ENCODE results near the gene CREBBP. TPM values are rescaled to one million over a fixed set of nuclear protein-coding genes. Genes with fewer than 3 reads are reported as not detected.

CREBBP gene
- total and polyA plus RNA-seq, 4 donors: 5.4 to 103 (median 61.0) TPM

- ATAC-seq (ENCODE audit: low FRiP score) (no peak), DNase-seq (peak in 1 of 2 donors; percentile 75)
- peaks cover 0 to 30% of the 10 kb centered on the region in 2 donors for H3K36me3 ChIP-seq (ENCODE audit: control insufficient read depth in 1 of 2, insufficient read depth in 2 of 2, low read length in 1 of 2)
- no peak overlapping the region for H3K4me3 ChIP-seq (ENCODE audit: low read length in 2 of 2)
- no peaks in the 10 kb centered on the region for H3K27me3 ChIP-seq (ENCODE audit: control insufficient read depth in 1 of 2, insufficient read depth in 2 of 2, low read length in 1 of 2)
- WGBS, 2 donors: 87 to 91% methylated on average over 34 of the region's 34 CpGs
- H3K4me1 ChIP-seq (ENCODE audit: control insufficient read depth in 1 of 2, insufficient read depth in 2 of 2, low read length in 2 of 2): no peaks in the 10 kb centered on the region
- intact Hi-C loops (cut with DNase I): no loop called here
- no peak overlapping the region for H3K27ac ChIP-seq (ENCODE audit: low read depth in 1 of 2, low read length in 2 of 2)
- no peaks in the 10 kb centered on the region for H3K9me3 ChIP-seq (ENCODE audit: control insufficient read depth, low read length)
Measured at GRCh38 chr16:3731126-3731935, 149.2 kb downstream of the CREBBP start.

GRCh38 chr16:3730161-3731125, 150.1 kb downstream of the CREBBP start:
- Histone ChIP-seq H3K36me3 (ENCODE audit: control insufficient read depth in 1 of 2, insufficient read depth in 2 of 2, low read length in 1 of 2) (peaks cover 0 to 26% of the 10 kb centered on the region in 2 donors), H3K4me1 (ENCODE audit: control insufficient read depth in 1 of 2, insufficient read depth in 2 of 2, low read length in 2 of 2) (no peaks in the 10 kb centered on the region), H3K9me3 (ENCODE audit: control insufficient read depth, low read length) (no peaks in the 10 kb centered on the region), H3K4me3 (ENCODE audit: low read length in 2 of 2) (no peak overlapping the region), H3K27ac (ENCODE audit: low read depth in 1 of 2, low read length in 2 of 2) (no peak overlapping the region), H3K27me3 (ENCODE audit: control insufficient read depth in 1 of 2, insufficient read depth in 2 of 2, low read length in 1 of 2) (no peaks in the 10 kb centered on the region)
- peak in 1 of 2 donors; percentile 43 for DNase-seq
- WGBS, 2 donors: 88 to 89% methylated on average over 24 of the region's 24 CpGs
- no peak for ATAC-seq (ENCODE audit: low FRiP score)
- intact Hi-C loops (cut with DNase I): no loop called here

- H3K27ac ChIP-seq (ENCODE audit: low read depth in 1 of 2, low read length in 2 of 2): no peak overlapping the region
- H3K36me3 ChIP-seq (ENCODE audit: control insufficient read depth in 1 of 2, insufficient read depth in 2 of 2, low read length in 1 of 2): peaks cover 0 to 24% of the 10 kb centered on the region in 2 donors
- 89 to 90% methylated on average over 47 to 49 of the region's 49 CpGs for WGBS, 2 donors
- H3K4me1 ChIP-seq (ENCODE audit: control insufficient read depth in 1 of 2, insufficient read depth in 2 of 2, low read length in 2 of 2): no peaks in the 10 kb centered on the region
- H3K27me3 ChIP-seq (ENCODE audit: control insufficient read depth in 1 of 2, insufficient read depth in 2 of 2, low read length in 1 of 2): no peaks in the 10 kb centered on the region
- intact Hi-C loops (cut with DNase I): no loop called here
- H3K4me3 ChIP-seq (ENCODE audit: low read length in 2 of 2): no peak overlapping the region
- peak; percentile 23 for ATAC-seq (ENCODE audit: low FRiP score)
- DNase-seq: peak; percentile 38 to 73
- no peaks in the 10 kb centered on the region for H3K9me3 ChIP-seq (ENCODE audit: control insufficient read depth, low read length)
Measured at GRCh38 chr16:3729161-3730112, 151.1 kb downstream of the CREBBP start.

- WGBS, 2 donors: 93% methylated on average over 31 of the region's 31 CpGs
- no peaks in the 10 kb centered on the region for H3K9me3 ChIP-seq (ENCODE audit: control insufficient read depth, low read length)
- peaks cover 0 to 21% of the 10 kb centered on the region in 2 donors for H3K36me3 ChIP-seq (ENCODE audit: control insufficient read depth in 1 of 2, insufficient read depth in 2 of 2, low read length in 1 of 2)
- peak; percentile 34 for ATAC-seq (ENCODE audit: low FRiP score)
- peak in 1 of 2 donors; percentile 55 for DNase-seq
- H3K27ac ChIP-seq (ENCODE audit: low read depth in 1 of 2, low read length in 2 of 2): no peak overlapping the region
- H3K4me1 ChIP-seq (ENCODE audit: control insufficient read depth in 1 of 2, insufficient read depth in 2 of 2, low read length in 2 of 2): no peaks in the 10 kb centered on the region
- intact Hi-C loops (cut with DNase I): no loop called here
- H3K4me3 ChIP-seq (ENCODE audit: low read length in 2 of 2): no peak overlapping the region
- no peaks in the 10 kb centered on the region for H3K27me3 ChIP-seq (ENCODE audit: control insufficient read depth in 1 of 2, insufficient read depth in 2 of 2, low read length in 1 of 2)
Measured at GRCh38 chr16:3728424-3729160, 151.9 kb downstream of the CREBBP start.

GRCh38 chr16:3727806-3728381, 152.6 kb downstream of the CREBBP start:
- Histone ChIP-seq H3K27ac (ENCODE audit: low read depth in 1 of 2, low read length in 2 of 2) (no peak overlapping the region), H3K9me3 (ENCODE audit: control insufficient read depth, low read length) (no peaks in the 10 kb centered on the region), H3K4me3 (ENCODE audit: low read length in 2 of 2) (no peak overlapping the region), H3K36me3 (ENCODE audit: control insufficient read depth in 1 of 2, insufficient read depth in 2 of 2, low read length in 1 of 2) (peaks cover 0 to 21% of the 10 kb centered on the region in 2 donors), H3K4me1 (ENCODE audit: control insufficient read depth in 1 of 2, insufficient read depth in 2 of 2, low read length in 2 of 2) (no peaks in the 10 kb centered on the region), H3K27me3 (ENCODE audit: control insufficient read depth in 1 of 2, insufficient read depth in 2 of 2, low read length in 1 of 2) (no peaks in the 10 kb centered on the region)
- DNase-seq: peak in 1 of 2 donors; percentile 73
- intact Hi-C loops (cut with DNase I): no loop called here
- no peak for ATAC-seq (ENCODE audit: low FRiP score)
- WGBS, 2 donors: 83 to 87% methylated on average over 19 to 21 of the region's 21 CpGs

GRCh38 chr16:3726021-3726687, 154.4 kb downstream of the CREBBP start:
- WGBS, 2 donors: 89 to 93% methylated on average over 32 to 33 of the region's 33 CpGs
- intact Hi-C loops (cut with DNase I): no loop called here
- H3K36me3 ChIP-seq (ENCODE audit: control insufficient read depth in 1 of 2, insufficient read depth in 2 of 2, low read length in 1 of 2): peaks cover 0 to 13% of the 10 kb centered on the region in 2 donors
- no peaks in the 10 kb centered on the region for H3K4me1 ChIP-seq (ENCODE audit: control insufficient read depth in 1 of 2, insufficient read depth in 2 of 2, low read length in 2 of 2)
- H3K9me3 ChIP-seq (ENCODE audit: control insufficient read depth, low read length): no peaks in the 10 kb centered on the region
- no peak overlapping the region for H3K4me3 ChIP-seq (ENCODE audit: low read length in 2 of 2)
- DNase-seq: no peak
- H3K27me3 ChIP-seq (ENCODE audit: control insufficient read depth in 1 of 2, insufficient read depth in 2 of 2, low read length in 1 of 2): no peaks in the 10 kb centered on the region
- no peak for ATAC-seq (ENCODE audit: low FRiP score)
- H3K27ac ChIP-seq (ENCODE audit: low read depth in 1 of 2, low read length in 2 of 2): no peak overlapping the region

- WGBS, 2 donors: 78 to 79% methylated on average over 8 of the region's 8 CpGs
- Histone ChIP-seq H3K4me3 (ENCODE audit: low read length in 2 of 2) (no peak overlapping the region), H3K4me1 (ENCODE audit: control insufficient read depth in 1 of 2, insufficient read depth in 2 of 2, low read length in 2 of 2) (no peaks in the 10 kb centered on the region), H3K36me3 (ENCODE audit: control insufficient read depth in 1 of 2, insufficient read depth in 2 of 2, low read length in 1 of 2) (peaks cover 0 to 9% of the 10 kb centered on the region in 2 donors), H3K9me3 (ENCODE audit: control insufficient read depth, low read length) (no peaks in the 10 kb centered on the region), H3K27me3 (ENCODE audit: control insufficient read depth in 1 of 2, insufficient read depth in 2 of 2, low read length in 1 of 2) (no peaks in the 10 kb centered on the region), H3K27ac (ENCODE audit: low read depth in 1 of 2, low read length in 2 of 2) (no peak overlapping the region)
- ATAC-seq (ENCODE audit: low FRiP score) (no peak), DNase-seq (peak in 1 of 2 donors; percentile 45)
- intact Hi-C loops (cut with DNase I): no loop called here
Measured at GRCh38 chr16:3725276-3725675, 155.2 kb downstream of the CREBBP start.
